Measurements from ENCODE around the gene MDFI.

Gene MDFI

GRCh38 chr6:41663568-41663967 lies 25.3 kb downstream of the MDFI start:
- TF ChIP-seq CTCF (IDR thresholded peaks at IDR 0.05; ENCODE audit: borderline replicate concordance, control extremely low read depth, extremely low read depth, insufficient read depth, missing control alignments), result no peak
- in situ Hi-C loops (cut with MboI; ENCODE audit: low sequenced_read_pairs, unreplicated experiment), result no loop called here
- DNase-seq (ENCODE audit: low spot score), result no peak

GRCh38 chr6:41664271-41664670 lies 26.0 kb downstream of the MDFI start:
- no peak for TF ChIP-seq CTCF (IDR thresholded peaks at IDR 0.05; ENCODE audit: borderline replicate concordance, control extremely low read depth, extremely low read depth, insufficient read depth, missing control alignments)
- in situ Hi-C loops (cut with MboI; ENCODE audit: low sequenced_read_pairs, unreplicated experiment), result no loop called here
- no peak for DNase-seq (ENCODE audit: low spot score)

GRCh38 chr6:41667195-41667594 lies 28.9 kb downstream of the MDFI start:
- in situ Hi-C loops (cut with MboI; ENCODE audit: low sequenced_read_pairs, unreplicated experiment), result no loop called here
- TF ChIP-seq CTCF (IDR thresholded peaks at IDR 0.05; ENCODE audit: borderline replicate concordance, control extremely low read depth, extremely low read depth, insufficient read depth, missing control alignments), result no peak
- no peak for DNase-seq (ENCODE audit: low spot score)

- no peak for TF ChIP-seq CTCF (IDR thresholded peaks at IDR 0.05; ENCODE audit: borderline replicate concordance, control extremely low read depth, extremely low read depth, insufficient read depth, missing control alignments)
- in situ Hi-C loops (cut with MboI; ENCODE audit: low sequenced_read_pairs, unreplicated experiment), result no loop called here
- no peak for DNase-seq (ENCODE audit: low spot score)
Observed at GRCh38 chr6:41668968-41669367, 30.7 kb downstream of the MDFI start.

- no peak for TF ChIP-seq CTCF (IDR thresholded peaks at IDR 0.05; ENCODE audit: borderline replicate concordance, control extremely low read depth, extremely low read depth, insufficient read depth, missing control alignments)
- DNase-seq (ENCODE audit: low spot score), result no peak
- in situ Hi-C loops (cut with MboI; ENCODE audit: low sequenced_read_pairs, unreplicated experiment), result no loop called here
Observed at GRCh38 chr6:41670703-41671360, 32.6 kb downstream of the MDFI start.

GRCh38 chr6:41671376-41671775 lies 33.1 kb downstream of the MDFI start:
- in situ Hi-C loops (cut with MboI; ENCODE audit: low sequenced_read_pairs, unreplicated experiment), result no loop called here
- TF ChIP-seq CTCF (IDR thresholded peaks at IDR 0.05; ENCODE audit: borderline replicate concordance, control extremely low read depth, extremely low read depth, insufficient read depth, missing control alignments), result no peak
- no peak for DNase-seq (ENCODE audit: low spot score)
